ENCODE data around the gene LYL1. TPM values are rescaled to one million over a fixed set of nuclear protein-coding genes. Genes with fewer than 3 reads are reported as not detected.
A peak's percentile ranks its signal among the peaks of the same experiment; 100 is the strongest.

LYL1 gene
- total and polyA plus RNA-seq, 8 donors = 5.3 to 32.9 (median 9.9) TPM

DNA sequence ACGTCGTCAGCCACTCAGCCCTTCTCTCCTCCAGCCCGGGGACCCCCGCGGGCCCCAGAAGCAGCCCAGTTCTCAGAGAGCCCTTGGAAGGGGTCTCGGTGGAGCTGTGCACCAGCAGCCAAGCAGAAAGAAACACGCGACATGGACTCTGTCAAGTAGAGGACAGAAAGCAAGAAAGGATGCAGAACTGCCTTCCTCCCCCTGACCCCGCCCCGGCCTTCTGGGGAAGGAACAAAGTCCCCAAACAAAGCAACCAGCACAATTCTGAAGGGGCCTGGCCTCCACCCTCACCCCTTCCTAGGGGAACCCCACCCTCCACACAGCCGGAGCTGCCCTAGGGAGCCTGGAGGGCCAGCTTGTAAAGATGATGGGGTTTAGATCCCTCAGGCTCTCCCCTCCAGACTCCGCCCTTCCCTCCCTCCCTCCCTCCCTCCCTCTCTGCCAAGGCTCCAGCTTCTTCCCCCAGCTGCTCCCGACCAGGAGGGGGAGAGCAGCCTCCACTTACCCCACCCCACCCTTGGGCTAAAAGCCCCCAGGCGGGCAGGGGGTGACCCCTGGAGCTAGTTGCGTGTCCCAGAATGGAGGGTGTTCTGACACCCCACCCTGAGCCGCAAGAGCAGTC, 7.8 kb downstream of the LYL1 start:
- Histone ChIP-seq H3K9me3 (no peaks in the 10 kb centered on the region), H3K36me3 (peaks cover 0 to 22% of the 10 kb centered on the region in 2 donors), H3K4me1 (peaks cover 33 to 67% of the 10 kb centered on the region in 2 donors), H3K27me3 (peaks cover 0 to 12% of the 10 kb centered on the region in 2 donors), H3K4me3 (peak overlapping the region in 1 of 2 donors; percentile 50), H3K27ac (peak overlapping the region; percentile 44 to 98)
- TF ChIP-seq, protein P1, sequence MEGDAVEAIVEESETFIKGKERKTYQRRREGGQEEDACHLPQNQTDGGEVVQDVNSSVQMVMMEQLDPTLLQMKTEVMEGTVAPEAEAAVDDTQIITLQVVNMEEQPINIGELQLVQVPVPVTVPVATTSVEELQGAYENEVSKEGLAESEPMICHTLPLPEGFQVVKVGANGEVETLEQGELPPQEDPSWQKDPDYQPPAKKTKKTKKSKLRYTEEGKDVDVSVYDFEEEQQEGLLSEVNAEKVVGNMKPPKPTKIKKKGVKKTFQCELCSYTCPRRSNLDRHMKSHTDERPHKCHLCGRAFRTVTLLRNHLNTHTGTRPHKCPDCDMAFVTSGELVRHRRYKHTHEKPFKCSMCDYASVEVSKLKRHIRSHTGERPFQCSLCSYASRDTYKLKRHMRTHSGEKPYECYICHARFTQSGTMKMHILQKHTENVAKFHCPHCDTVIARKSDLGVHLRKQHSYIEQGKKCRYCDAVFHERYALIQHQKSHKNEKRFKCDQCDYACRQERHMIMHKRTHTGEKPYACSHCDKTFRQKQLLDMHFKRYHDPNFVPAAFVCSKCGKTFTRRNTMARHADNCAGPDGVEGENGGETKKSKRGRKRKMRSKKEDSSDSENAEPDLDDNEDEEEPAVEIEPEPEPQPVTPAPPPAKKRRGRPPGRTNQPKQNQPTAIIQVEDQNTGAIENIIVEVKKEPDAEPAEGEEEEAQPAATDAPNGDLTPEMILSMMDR (IDR thresholded peaks at IDR 0.05) = no peak
- intact Hi-C loops (cut with DNase I) = loop anchor here (5.0 to 10.0 kb wide), 2 partner anchors 108 to 110 kb away; no protein-coding TSS in a partner anchor
- DNase-seq = peak in 1 of 4 donors; percentile 79
- no peak for ATAC-seq

DNA sequence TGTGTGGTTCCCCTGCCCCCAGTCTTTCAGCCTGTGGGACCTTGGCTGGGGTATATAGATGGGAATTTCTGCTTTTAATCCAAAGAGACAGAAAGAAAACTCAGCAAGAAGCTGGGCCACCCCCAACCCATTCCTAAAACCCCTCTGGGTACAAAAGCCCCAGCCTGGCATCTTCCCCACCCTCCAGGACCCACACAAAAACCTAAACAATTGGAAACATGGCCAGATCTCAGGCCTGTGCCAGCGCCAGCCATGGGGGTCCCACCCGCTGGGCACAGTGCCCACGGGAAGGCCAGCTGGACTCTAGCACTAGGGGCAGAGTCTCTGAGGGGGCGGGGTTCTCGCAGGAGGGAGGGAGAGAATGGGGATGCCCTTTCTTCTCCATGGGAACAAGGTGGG, 8.6 kb downstream of the LYL1 start:
- intact Hi-C loops (cut with DNase I) = loop anchor here (5.0 to 10.0 kb wide), 2 partner anchors 107 to 109 kb away; no protein-coding TSS in a partner anchor
- ATAC-seq (no peak), DNase-seq (peak in 1 of 4 donors; percentile 72)
- Histone ChIP-seq H3K27ac (peak overlapping the region; percentile 85 to 98), H3K4me1 (peaks cover 36 to 59% of the 10 kb centered on the region in 2 donors), H3K4me3 (no peak overlapping the region), H3K9me3 (no peaks in the 10 kb centered on the region), H3K36me3 (peaks cover 0 to 24% of the 10 kb centered on the region in 2 donors), H3K27me3 (peaks cover 0 to 12% of the 10 kb centered on the region in 2 donors)
- TF ChIP-seq, protein P1 (IDR thresholded peaks at IDR 0.05) = peak; percentile 5 to 49

DNA sequence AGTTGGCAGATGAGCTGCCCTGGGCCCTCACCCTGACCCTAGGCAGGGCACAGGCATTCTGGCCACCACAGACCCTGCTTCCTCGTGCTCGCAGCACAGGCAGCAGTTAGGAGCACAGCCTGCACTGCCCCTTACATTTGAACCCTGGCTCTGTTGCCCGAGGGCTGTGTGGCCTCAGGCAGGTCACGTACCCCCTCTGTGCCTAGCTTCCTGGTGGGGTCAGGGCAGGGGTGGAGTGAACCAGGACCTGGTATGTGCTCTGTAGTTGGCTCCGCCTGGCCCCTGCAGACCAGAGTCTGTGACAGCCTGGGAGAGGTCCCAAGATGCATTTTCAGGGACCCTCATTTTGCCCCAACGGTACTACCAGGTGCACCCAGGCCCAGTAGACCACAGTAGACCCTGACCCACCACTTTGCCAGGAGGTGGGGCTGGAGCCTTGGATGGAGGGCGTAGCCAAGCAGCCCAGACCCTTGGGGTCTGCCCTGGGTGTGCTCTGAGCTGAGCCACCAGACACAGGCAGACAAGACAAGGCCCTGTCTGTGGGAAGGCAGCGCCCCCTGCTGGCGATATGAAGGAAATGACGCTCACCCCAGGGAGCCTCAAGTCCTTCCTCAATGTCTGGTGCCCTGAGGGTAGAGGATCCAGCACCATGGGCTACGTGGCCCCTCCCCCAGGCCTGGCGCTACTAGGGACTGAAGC, 9.1 kb downstream of the LYL1 start:
- H3K4me1 ChIP-seq = peaks cover 36 to 54% of the 10 kb centered on the region in 2 donors

DNA sequence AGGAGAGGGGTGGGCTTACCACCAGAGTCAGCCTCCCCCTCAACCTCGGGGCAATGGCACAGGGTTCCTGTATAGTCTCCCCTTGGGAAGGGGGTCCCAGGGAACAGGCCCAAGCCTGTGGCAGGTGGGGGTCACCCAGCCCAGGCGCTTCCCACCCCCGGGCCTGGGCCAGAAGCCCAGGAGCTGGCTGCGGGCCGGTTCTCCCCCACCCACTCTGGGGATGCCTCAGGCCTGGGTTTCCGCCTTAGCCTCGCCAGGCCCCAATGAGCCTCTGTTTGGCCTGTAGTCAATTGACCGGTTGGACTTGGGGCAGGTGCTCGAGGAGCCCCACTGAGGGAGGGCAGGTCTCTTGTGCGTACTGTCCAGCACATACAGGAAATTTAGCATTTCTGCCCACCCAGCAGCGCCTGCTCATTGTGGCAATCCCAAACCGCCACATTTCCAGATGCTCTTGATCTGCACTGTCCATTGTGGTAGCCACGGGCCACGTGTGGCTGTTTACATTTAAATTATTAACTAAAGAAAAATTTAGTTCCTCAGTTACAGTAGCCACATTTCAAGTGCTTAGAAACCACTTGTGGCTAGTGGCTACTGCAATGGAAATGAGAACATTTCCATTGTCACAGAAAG, 9.9 kb downstream of the LYL1 start:
- intact Hi-C loops (cut with DNase I) = loop anchor here (5.0 to 10.0 kb wide), 2 partner anchors 105 to 108 kb away; no protein-coding TSS in a partner anchor
- H3K27me3 ChIP-seq = peaks cover 0 to 12% of the 10 kb centered on the region in 2 donors

More for the DNA sequence above, 9.1 kb downstream of the LYL1 start:
- H3K9me3 ChIP-seq = no peaks in the 10 kb centered on the region
- H3K27ac ChIP-seq = peak overlapping the region; percentile 85 to 98
- peaks cover 0 to 12% of the 10 kb centered on the region in 2 donors for H3K27me3 ChIP-seq
- peak; percentile 70 for ATAC-seq
- DNase-seq = peak; percentile 74 to 94 (median 84)
- TF ChIP-seq, protein P1 (IDR thresholded peaks at IDR 0.05) = peak; percentile 95 to 99
- intact Hi-C loops (cut with DNase I) = loop anchor here (5.0 to 10.0 kb wide), 2 partner anchors 106 to 109 kb away; no protein-coding TSS in a partner anchor
- peaks cover 0 to 24% of the 10 kb centered on the region in 2 donors for H3K36me3 ChIP-seq
- no peak overlapping the region for H3K4me3 ChIP-seq

More for the DNA sequence above, 9.9 kb downstream of the LYL1 start:
- DNase-seq = peak in 1 of 4 donors; percentile 69
- H3K4me1 ChIP-seq = peaks cover 36 to 52% of the 10 kb centered on the region in 2 donors
- no peak overlapping the region for H3K4me3 ChIP-seq
- no peaks in the 10 kb centered on the region for H3K9me3 ChIP-seq
- peak; percentile 10 for ATAC-seq
- H3K36me3 ChIP-seq = peaks cover 0 to 24% of the 10 kb centered on the region in 2 donors
- peak overlapping the region; percentile 49 to 85 for H3K27ac ChIP-seq
- TF ChIP-seq, protein P1 (IDR thresholded peaks at IDR 0.05) = no peak

Measured in left lung (tissue), 10 donors.